GM12864 (cell line): ENCODE measurements around the gene C9orf43.

ENCODE experiments used
- DNase-seq: peaks from one replicate; pipeline ENCODE4 v3.0.0-alpha.2; 2011; ENCODE audit warnings: low read depth
- H3K4me3 ChIP-seq: 2 replicates; pipeline ENCODE4 v1.5.1; 2011; ENCODE audit warnings: mild to moderate bottlenecking, low read depth, low read length, control low read depth
- TF ChIP-seq, protein P1 (sequence below): IDR thresholded peaks from 2 replicates; pipeline ENCODE4 v1.5.1; 2011; ENCODE audit warnings: low read depth, mild to moderate bottlenecking, moderate library complexity, low read length, control low read depth, inconsistent platforms; ENCODE audit errors: missing control alignments

The C9orf43 gene

DNA sequence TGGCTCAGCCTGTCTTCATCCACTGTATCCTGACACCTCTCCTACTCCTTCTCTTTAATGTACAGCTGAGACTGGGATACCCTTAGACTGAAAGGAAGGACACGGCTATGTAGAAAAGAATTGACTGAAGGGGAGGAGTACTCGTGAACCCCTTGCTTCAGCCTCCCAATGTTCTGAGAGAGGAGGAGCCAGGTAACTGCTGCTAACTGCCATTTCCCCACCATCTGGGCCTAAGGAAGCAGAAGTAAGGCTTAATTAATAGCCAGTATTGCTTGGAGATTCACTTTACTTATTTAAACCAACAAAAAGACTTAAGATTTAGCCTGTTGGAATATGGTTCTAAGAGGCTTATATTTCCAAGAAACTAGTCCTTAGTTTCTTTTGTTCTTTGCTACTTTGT, 34.2 kb downstream of the C9orf43 start:
- H3K4me3 ChIP-seq: no peak overlapping the region
- TF ChIP-seq, protein P1, sequence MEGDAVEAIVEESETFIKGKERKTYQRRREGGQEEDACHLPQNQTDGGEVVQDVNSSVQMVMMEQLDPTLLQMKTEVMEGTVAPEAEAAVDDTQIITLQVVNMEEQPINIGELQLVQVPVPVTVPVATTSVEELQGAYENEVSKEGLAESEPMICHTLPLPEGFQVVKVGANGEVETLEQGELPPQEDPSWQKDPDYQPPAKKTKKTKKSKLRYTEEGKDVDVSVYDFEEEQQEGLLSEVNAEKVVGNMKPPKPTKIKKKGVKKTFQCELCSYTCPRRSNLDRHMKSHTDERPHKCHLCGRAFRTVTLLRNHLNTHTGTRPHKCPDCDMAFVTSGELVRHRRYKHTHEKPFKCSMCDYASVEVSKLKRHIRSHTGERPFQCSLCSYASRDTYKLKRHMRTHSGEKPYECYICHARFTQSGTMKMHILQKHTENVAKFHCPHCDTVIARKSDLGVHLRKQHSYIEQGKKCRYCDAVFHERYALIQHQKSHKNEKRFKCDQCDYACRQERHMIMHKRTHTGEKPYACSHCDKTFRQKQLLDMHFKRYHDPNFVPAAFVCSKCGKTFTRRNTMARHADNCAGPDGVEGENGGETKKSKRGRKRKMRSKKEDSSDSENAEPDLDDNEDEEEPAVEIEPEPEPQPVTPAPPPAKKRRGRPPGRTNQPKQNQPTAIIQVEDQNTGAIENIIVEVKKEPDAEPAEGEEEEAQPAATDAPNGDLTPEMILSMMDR: no peak
- no peak for DNase-seq

DNA sequence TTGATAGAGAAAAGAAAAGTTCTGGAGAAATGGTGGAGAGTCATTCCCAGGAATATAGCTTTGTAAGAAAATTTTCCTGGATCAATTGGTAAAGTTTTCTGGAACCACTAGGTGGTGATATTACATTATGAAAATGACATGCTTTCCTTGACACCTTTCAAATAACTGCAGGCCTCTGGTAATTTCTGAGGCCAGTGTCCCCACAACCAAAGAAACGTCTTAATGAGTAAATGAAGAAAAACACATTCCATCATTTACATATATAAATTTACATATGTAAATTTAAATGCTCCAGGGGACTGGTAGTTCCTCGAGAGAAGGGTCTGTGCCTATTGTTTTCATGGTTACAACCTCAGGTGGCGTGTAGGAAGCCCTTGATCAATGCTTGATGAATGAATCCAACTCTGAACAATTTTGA, 35.8 kb downstream of the C9orf43 start:
- DNase-seq: peak; percentile 12
- H3K4me3 ChIP-seq: no peak overlapping the region
- TF ChIP-seq, protein P1: peak; percentile 39

DNA sequence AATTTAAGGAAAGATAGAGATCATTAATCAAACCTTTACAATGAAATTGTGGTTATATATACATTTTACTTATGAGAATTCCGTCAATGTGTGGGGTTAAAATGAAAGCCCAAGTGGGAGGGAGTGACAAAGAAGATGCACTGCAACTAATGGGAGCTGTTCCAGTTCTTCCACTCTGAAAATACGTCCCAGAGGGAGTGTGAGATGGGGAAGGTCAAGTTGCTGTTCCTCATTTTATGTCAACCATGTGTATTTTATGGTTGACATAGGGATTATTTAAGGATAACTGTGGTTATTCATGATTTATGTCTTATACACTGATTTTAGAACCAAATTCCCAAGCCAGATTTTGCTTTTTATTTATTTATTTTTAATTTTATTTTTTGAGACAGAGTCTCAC, 38.8 kb downstream of the C9orf43 start:
- no peak for DNase-seq
- H3K4me3 ChIP-seq: no peak overlapping the region
- TF ChIP-seq, protein P1: no peak

DNA sequence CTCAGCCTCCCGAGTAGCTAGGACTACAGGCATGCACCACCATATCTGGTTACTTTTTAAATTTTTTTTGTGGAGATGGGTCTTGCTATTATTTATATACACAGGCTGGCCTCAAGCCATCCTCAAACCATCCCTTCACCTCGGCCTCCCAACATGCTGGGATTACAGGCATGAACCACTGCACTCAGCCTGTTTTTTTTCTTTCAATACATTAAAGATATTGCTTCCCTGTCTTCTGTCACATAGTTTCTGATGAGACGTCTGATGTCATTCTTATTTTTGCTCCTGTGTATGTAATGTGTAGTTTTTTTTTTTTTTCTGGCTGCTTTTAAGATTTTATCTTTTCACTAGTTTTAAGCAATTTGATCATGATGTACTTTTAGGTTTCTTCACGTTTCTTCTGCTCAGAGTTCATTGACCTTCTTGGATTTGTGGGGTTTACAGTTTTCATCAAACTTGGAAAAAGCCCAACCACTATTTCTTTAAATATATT, 41.6 kb downstream of the C9orf43 start:
- H3K4me3 ChIP-seq: no peak overlapping the region
- TF ChIP-seq, protein P1: no peak
- no peak for DNase-seq

DNA sequence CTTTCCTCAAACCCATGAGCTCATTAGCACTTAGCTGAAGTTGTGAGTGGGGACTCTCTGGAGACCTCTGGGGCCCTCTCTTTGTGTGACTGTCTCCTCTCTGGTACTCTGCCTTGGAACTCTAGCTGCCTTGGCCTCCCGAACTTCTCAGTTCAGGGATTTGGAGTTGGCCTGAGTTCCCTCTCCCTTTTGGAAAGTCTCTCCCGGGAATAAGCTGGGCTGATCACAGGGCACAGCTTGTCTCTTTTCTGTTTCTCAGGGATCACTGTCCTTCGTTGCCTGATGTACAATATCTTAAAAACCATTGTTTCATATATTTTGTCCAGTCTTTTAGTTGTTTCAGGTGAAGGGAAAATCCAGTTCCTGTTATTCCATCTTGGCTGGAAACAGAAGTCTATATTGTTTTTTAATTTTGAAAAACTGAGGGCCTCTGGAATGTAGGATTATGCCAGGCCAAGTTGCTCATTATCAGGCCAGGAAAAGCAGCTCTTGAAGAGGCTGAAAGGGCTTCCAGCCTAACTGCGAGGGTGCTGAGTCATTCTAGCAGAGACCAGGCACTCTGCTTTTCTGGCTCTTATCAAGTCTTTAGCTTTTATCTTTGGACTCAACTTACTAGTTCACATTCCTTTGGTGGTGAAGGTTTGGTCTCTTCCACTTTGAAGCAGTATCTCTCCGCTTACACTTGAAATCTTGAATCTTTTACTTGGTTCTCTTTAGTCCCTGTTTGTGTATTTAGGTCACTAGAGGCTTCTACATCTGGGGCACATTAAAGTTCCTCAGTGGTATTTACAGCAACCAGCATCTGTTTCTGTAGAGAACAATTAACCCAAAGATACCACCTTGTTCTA, 44.6 kb downstream of the C9orf43 start:
- DNase-seq: peak; percentile 13
- no peak overlapping the region for H3K4me3 ChIP-seq
- TF ChIP-seq, protein P1: no peak

DNA sequence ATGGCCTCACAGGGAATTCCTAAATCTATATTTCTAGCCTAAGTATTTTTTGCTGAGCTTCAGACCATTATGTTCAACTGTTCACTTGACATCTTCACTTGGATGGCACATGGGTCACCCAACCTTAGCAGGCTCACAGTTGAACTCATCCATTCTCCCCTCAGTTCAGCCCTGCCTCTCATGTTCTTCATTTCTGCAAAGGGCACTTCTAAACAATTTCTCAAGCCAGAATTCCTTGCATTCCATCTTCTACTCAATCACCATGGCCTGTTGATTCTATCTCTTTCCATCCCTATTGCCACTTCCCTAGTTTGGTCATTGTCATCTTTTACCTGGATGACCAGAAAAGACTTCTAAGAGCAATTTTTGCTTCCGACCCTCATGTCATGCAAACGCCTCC, 45.7 kb downstream of the C9orf43 start:
- H3K4me3 ChIP-seq: no peak overlapping the region
- no peak for DNase-seq
- TF ChIP-seq, protein P1: no peak

DNA sequence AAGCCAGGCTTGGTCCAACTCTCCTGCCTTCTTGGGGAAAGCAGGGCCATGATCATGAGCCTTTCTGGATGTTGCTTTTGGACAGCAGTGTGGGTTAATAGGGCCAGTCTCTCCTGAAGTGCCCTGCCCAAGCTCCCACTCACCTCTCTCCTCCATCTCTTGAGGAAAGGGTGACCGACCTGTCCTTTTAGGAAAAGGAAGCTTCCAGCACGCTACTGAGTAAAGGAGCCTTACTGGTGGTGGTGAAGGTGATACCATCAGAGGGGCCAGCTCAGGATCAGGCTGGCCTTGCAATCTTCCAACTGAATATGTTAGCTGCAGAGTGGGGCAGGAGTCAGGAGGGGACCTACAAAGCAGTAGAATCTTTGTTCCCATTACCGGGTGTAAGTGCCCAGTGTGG, 50.7 kb downstream of the C9orf43 start:
- DNase-seq: no peak
- TF ChIP-seq, protein P1: no peak
- no peak overlapping the region for H3K4me3 ChIP-seq
